Neutrophil (primary cell): ENCODE results near the gene RSF1.
"Not testable (repeated sequence)": the region's sequence is repeated elsewhere in the genome, so short reads cannot be mapped to it uniquely, and the experiment has no call there.

Source experiments
- H3K27ac ChIP-seq: fragments of 200-600 bp; sonication (generic); 2 replicates; pipeline ENCODE4 v1.5.1; 2016; ENCODE audit warnings: mild to moderate bottlenecking, moderate library complexity
- H3K27me3 ChIP-seq: fragments of 200-600 bp; sonication (generic); 2 replicates; pipeline ENCODE4 v1.6.0; 2016; ENCODE audit warnings: mild to moderate bottlenecking
- H3K36me3 ChIP-seq: fragments of 200-600 bp; sonication (generic); 2 replicates; pipeline ENCODE4 v1.5.1; 2017
- H3K4me1 ChIP-seq, 2 experiments: fragments of 200-600 bp in 1 of 2; sonication (generic) in 1 of 2; 1 replicate in 1 of 2; 2 replicates in 1 of 2; pipeline versions ENCODE4 v1.5.1 to v1.6.1; 2013 to 2016; ENCODE audit warnings: low read depth in 1 of 2, low read length in 1 of 2, mild to moderate bottlenecking in 1 of 2, moderate library complexity in 1 of 2; ENCODE audit not compliant: control insufficient read depth in 1 of 2, insufficient read depth in 1 of 2
- H3K4me3 ChIP-seq, 2 experiments: fragments of 200-600 bp in 1 of 2; sonication (generic) in 1 of 2; 1 replicate in 1 of 2; 2 replicates in 1 of 2; pipeline ENCODE4 v1.5.1; 2013 to 2016; ENCODE audit warnings: low read depth in 1 of 2, low read length in 1 of 2, mild to moderate bottlenecking in 1 of 2, moderate library complexity in 1 of 2
- H3K9me3 ChIP-seq: fragments of 200-600 bp; sonication (generic); 2 replicates; pipeline ENCODE4 v1.5.1; 2016
- TF ChIP-seq, protein P1 (sequence below): fragments of 200-600 bp; sonication (generic); IDR thresholded peaks from 2 replicates; pipeline ENCODE4 v1.5.1; 2016; ENCODE audit warnings: antibody characterized with exemption

RSF1 gene

DNA sequence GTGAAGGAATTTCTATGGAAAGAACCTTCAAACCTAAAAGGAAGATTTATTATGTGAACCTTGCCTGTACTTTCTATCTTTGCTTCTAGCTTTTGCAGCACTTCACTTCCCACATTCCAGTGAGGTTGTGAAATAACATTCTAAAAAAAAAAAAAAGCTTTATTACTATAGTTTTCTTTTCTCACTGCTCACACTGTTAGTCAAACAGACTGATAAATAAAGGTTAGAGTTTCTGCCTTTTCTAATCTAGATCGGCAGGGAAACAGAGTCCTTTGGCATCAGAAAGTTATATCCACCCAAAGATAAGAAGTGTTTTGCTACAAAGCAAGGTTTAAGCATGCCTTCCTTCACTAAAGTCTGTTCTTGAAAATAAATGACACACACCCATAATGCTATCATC, 3.3 kb upstream of the RSF1 start:
- H3K36me3 ChIP-seq, result no peaks in the 10 kb centered on the region
- no peak overlapping the region for H3K27ac ChIP-seq
- H3K27me3 ChIP-seq, result no peaks in the 10 kb centered on the region
- no peaks in the 10 kb centered on the region for H3K9me3 ChIP-seq
- peaks cover 16 to 20% of the 10 kb centered on the region in 2 experiments for H3K4me1 ChIP-seq
- no peak overlapping the region for H3K4me3 ChIP-seq
- TF ChIP-seq, protein P1, sequence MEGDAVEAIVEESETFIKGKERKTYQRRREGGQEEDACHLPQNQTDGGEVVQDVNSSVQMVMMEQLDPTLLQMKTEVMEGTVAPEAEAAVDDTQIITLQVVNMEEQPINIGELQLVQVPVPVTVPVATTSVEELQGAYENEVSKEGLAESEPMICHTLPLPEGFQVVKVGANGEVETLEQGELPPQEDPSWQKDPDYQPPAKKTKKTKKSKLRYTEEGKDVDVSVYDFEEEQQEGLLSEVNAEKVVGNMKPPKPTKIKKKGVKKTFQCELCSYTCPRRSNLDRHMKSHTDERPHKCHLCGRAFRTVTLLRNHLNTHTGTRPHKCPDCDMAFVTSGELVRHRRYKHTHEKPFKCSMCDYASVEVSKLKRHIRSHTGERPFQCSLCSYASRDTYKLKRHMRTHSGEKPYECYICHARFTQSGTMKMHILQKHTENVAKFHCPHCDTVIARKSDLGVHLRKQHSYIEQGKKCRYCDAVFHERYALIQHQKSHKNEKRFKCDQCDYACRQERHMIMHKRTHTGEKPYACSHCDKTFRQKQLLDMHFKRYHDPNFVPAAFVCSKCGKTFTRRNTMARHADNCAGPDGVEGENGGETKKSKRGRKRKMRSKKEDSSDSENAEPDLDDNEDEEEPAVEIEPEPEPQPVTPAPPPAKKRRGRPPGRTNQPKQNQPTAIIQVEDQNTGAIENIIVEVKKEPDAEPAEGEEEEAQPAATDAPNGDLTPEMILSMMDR, result no peak

DNA sequence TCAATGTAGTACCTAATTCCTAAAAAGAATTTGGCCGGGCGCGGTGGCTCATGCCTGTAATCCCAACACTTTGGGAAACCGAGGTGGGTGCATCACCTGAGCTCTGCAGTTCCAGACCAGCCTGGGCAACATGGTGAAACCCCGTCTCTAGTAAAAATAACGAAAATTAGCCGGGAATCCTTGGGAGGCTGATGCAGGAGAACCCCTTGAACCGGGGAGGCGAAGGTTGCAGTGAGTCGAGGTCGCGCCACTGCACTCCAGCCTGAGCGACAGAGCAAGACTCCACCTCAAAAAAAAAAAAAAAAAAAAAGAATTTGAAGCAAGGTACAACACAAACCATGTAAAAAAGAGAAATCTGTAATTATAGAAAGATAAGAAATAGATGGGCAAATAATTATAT, 1.6 kb upstream of the RSF1 start:
- H3K27ac ChIP-seq, H3K9me3 ChIP-seq, H3K27me3 ChIP-seq, H3K36me3 ChIP-seq: not testable (repeated sequence)
- Histone ChIP-seq H3K4me1 (peaks cover 17 to 21% of the 10 kb centered on the region in 2 experiments), H3K4me3 (peak overlapping the region in 1 of 2 experiments; percentile 97)

DNA sequence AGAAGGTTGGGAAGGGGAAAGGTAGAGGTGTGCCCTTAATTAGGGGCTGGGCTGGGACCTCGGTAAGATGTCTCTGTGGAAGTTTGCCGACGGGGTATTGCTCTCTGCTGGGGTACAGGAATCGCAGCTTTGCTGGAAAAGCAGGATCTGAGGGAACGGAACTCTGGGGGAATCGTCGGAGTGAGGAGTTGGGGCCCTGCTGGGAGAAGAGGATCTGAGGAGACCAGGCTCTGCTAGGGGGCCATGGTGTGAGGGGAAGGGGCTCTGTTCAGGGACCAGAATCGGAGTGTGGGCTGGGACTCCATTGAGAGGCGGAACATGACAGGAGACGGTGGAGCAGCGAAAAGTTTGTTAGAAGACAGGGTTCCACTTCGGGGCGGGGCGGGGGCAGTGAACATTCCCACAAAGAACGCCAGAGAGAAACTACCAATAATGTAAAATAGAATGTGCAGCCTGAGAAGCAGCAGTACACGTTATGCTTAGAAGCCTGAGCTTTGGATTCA, 878 bp upstream of the RSF1 start:
- no peaks in the 10 kb centered on the region for H3K36me3 ChIP-seq
- peak overlapping the region; percentile 95 for H3K27ac ChIP-seq
- no peaks in the 10 kb centered on the region for H3K27me3 ChIP-seq
- TF ChIP-seq, protein P1, result no peak
- H3K4me1 ChIP-seq, result peaks cover 17 to 21% of the 10 kb centered on the region in 2 experiments
- peak overlapping the region; percentile 95 to 97 for H3K4me3 ChIP-seq
- no peaks in the 10 kb centered on the region for H3K9me3 ChIP-seq

DNA sequence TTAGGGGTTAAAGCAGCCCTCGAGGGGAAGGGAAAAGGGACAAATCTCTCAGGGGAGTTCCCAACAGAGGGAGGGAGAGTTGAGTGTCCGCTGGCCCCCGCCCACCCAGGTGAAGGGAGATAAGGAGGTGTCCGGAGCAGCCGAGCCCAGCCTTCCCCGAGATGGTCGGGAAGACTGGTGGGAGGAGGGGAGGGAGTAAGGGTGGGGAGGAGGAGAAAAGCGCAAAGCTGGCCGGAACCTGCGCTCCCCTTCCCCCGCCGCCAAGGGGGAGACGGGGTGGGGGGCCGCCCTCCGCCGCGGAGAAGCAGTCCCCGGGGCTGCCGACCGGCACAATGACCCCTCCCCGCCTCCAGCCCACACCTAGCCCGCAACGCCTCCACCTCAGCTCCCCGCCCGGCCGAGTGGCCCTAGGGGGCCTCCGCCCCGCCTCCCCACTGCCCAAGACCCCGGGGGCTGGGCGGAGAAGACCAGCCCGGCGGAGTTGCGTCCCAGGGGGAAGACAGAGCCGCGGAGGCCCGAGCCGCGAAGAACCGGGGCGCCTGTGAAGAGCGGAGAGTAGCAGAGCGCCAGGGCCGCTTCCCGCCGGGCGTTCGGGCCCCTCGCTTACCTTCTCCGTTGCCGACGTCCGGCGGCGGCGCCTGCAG, 479 bp downstream of the RSF1 start:
- TF ChIP-seq, protein P1, result no peak
- Histone ChIP-seq H3K36me3 (no peaks in the 10 kb centered on the region), H3K9me3 (no peaks in the 10 kb centered on the region), H3K27me3 (no peaks in the 10 kb centered on the region), H3K27ac (peak overlapping the region; percentile 95), H3K4me1 (peaks cover 17 to 21% of the 10 kb centered on the region in 2 experiments), H3K4me3 (peak overlapping the region; percentile 95 to 97)

DNA sequence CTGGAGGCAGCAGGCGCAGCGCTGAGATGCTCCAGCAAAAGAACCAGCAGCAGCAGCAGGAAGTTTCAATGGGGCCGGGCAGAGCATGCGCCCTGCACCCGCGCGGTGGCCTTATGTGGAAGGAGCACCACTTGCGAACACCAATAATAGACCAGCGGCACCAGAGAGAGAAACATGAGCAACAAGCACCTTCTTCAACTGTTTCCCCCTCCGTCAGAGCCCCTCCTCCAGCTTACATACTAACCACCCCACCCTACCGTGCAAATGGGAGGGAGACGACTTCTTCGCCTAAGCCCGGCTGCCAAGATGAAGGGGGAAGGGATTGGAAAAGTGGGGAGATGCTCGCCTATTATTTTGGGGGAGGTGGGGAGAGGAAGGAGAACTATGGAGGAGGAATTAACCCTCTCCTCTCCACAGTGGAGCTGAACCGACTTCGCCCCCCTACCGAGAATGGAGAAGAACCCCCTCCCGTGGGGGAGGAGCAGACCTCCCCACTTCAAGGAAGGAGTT, 1.1 kb downstream of the RSF1 start:
- Histone ChIP-seq H3K27ac (peak overlapping the region; percentile 95), H3K4me3 (peak overlapping the region; percentile 95 to 97), H3K27me3 (no peaks in the 10 kb centered on the region), H3K4me1 (peaks cover 17 to 21% of the 10 kb centered on the region in 2 experiments), H3K9me3 (no peaks in the 10 kb centered on the region), H3K36me3 (no peaks in the 10 kb centered on the region)
- TF ChIP-seq, protein P1, result peak; percentile 41

DNA sequence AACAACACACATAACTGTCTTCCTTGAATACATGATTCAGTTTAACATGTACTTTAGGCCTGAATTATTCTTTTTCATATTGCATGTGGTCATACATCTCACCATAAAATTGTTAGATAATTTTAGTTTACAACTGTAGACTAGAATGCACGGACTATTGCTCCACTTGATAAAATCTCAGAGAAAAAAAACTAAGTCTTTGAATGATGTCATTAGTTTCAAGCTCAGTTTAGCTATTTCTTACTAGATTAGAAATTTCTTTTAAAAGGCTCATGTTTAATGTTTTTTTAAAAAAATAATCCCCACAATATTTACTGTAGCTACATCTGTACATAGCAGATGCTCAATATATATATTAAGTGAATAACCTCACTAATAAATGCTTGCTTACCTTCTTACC, 5.1 kb downstream of the RSF1 start:
- H3K36me3 ChIP-seq, result peaks cover 16% of the 10 kb centered on the region
- H3K27ac ChIP-seq, result no peak overlapping the region
- H3K4me3 ChIP-seq, result no peak overlapping the region
- H3K4me1 ChIP-seq, result peaks cover 8 to 12% of the 10 kb centered on the region in 2 experiments
- no peaks in the 10 kb centered on the region for H3K9me3 ChIP-seq
- no peaks in the 10 kb centered on the region for H3K27me3 ChIP-seq
- TF ChIP-seq, protein P1, result no peak
